Stimulated activated CD8-positive, alpha-beta memory T cell treated with anti-CD3 and anti-CD28 coated beads, Interleukin-4, amount 100 ng/mL, for 1 hour (primary cell): ENCODE measurements around the gene LENG1.

Source experiments
- DNase-seq, 2 donors: peaks; one replicate each; pipeline ENCODE4 v3.0.0-alpha.2; 2020; ENCODE audit warnings: low read depth in 2 of 2, low spot score in 1 of 2

The LENG1 gene

DNA sequence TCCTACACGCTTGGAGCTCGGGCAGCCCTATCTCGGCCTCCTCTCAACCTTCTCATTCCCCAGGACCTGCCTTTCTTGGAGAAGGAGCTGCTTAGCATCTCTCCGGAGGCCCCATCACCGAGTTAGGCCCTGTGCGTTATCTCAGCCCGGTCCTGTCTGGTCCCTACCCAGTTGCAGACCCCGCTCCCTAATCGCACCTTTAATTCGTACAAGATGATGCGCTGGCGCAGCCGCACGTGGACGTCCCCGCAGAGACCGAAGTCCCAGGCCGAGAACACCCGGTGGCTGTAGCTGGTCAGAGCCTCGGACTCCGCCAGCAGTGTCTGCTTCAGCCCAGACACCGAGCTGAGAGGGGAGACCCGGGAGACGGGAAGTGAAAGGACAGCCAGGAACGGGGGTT is 5.7 kb upstream of the LENG1 start:
- no peak for DNase-seq

DNA sequence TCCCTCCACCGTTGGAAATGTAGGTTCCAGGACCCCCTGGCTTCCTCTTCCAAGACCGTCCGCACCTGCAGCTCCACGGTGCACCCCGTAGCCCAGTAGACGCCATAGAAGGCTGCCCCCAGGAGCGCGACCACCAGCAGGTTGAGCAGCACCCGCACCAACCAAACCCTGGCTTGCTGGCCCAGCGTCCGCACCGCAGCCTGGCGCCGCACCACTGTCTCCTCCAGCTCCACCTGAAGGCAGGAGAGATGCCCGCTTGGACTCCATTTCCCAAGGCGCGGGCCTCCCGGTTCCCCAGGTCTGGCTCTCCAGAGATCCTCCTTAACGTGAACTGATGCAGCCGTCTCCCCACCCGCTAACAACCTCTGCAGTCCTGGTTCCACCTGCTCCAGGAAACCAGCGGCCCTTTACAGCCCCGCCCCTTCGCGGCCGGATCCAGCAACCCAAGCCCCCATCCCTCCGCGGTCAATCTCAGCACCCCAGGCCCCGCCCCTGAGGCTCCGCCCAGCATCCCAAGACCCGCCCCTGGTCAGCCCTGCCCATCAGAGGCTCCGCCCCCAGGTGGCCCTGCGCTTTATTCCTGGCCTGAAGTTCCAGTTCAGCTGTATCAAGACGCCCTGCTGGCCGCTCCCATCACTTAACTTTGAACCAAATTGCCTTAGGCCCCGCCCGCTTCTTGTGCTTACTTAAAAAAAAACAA is 5.0 kb upstream of the LENG1 start:
- peak in 1 of 2 donors; percentile 31 for DNase-seq

DNA sequence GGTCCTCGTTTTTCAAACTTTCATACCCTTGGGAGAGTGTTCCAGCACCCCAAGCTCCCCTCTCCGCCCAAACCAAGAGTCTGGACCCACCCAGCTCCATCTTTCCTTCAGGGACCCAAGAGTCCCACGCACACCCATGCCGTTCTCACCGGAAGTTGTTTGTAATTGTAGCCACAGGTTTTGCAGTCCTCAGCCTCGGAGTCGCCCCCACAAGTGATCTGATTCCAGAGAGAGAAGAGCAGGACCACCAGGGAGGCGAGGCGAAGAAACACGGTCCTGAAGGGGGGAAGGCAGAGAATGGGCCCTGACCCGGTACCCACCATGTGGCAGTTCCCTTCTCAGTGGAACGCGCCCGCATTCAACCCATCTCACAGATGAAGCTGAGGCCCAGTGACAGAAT is 3.4 kb upstream of the LENG1 start:
- DNase-seq, result no peak

DNA sequence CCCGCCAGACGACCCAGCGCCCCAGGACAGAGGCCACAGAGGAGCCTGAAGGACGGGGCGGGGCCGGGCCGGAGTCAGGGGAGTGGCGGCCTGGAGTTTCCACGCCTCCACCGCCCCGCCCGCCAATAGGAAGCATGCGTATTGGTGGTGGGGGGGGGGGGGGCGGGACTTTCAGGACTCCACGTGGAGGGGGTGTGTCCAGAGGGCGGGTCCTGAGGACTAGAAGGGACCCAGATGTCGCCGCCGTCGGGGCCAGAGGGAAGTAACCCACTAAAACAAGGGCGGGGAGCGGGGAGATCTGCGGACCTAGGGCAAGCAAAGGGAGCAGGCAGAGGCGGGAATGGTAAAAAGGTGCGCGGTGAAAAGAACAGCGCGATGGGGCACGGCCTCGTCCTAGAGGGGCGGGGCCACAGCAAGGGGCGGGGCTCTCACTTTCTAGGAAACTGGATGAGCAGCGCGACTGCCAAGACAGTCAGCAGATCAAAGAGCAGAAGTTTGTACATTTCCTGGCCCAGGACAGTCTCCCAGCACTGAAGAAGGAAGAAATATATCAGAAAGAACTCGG is 2.8 kb upstream of the LENG1 start:
- DNase-seq, result peak; percentile 56 to 57

DNA sequence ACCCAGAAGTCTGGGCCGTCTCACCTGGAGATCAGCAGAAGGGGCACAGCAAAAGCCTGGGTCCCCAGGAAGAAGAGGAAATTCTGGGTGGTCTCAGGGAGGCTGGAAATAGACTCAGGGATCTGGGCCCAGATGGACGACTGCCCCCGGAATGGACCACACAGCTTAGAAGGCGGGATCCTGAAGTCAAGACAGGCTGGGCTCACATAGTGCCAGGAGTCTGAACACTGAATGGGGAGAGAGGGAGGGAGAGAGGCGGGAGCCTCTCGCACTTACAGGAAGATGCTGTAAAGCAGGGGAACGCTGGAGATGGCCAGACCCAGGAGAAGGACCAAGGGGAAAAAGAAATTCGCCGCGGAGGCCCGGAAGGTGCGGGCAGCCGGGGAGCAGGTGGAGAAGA is 1.3 kb upstream of the LENG1 start:
- DNase-seq, result no peak

DNA sequence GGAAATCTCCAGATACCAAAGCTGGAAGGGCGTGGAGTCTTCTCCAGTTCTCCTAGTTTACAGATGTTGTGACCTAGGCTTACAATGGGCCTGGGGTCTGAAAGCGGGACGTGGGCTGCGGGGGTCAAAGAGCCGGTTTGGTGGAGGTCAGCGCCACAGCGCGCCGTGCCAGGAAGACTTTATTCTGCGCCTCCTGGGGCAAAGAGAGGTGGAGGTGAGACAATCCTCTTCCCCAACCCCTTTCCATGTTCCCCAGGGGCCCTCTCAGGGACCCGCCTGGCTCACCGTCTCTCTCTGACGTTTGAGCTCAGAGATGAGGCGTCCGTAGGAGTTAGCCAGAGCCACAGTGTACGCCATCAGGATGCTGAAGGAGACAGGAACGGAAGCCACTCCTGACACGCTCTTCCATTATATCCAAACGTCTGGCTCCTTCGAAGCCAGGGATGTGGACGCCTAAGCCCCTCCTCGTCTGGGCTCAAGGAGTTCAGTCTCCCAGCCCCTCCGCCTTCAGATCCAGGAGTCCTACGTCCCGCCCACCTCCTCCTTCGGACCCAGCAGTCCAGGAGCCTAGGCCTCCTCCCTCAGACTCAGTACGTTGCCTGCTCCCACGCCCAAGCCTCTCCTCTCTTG is 776 bp upstream of the LENG1 start:
- no peak for DNase-seq

DNA sequence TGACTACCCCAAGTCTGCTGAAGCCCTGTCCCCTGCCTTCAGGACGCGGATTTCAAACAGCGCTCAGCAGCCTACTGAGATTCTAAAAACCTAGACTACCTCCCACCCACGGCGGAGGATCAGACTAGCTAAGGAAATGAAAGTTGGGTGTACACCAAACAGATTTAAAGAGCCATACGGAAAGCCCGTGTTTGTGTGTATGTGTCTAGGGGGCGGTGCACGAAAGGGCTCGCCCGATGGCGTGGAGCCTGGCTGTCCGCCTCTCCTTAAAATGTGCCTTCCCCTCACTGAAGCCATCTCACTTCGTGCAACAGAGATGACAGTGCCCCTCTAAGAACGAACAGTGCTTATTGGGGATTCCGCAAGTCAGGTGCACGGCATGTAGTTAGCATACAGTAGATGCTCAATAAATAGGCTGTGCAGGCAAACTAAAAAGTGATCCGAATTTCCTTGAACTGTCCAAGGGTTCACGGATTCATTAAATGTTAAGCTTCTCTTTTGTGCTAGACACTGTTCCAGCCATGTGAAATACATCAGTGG is 639 bp downstream of the LENG1 start:
- no peak for DNase-seq

DNA sequence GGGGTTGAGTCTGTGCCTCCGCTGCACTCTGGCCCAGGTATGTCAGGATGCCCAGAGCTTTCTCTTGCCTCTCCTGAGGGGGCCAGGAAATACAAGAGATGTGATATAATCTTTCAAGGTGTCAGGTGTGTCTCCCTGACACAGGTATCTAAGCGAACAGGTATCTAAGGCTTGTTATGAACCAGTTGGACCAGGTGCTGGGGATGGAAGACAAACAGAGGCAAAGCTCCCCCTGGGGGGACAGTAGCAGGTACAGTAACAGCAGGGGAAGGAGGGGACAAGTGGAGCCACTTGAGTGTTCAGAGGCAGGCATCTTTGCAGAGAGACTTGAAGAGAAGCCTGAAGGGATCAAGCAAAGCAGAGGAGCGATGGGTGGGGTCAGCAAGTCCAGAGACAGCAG is 2.6 kb downstream of the LENG1 start:
- no peak for DNase-seq

DNA sequence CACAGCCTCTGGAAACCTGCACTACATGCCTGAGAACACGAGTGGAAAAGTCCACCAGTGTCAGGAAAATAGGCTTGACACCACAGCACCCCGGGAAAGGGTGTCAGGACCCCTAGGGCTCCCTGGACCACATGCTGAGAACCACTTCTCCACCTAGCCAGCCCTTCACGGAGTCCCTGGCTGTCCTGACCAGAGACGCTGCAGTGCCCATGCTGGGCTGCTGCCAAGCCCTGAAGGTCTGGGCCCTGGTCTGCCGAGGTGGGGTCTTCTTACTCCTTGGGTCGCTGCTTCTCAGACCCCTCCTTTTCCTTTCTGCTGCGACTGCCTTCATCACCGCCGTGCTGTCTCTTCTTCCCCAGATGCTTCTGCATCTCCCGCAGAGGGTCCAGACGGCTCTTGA is 3.0 kb downstream of the LENG1 start:
- no peak for DNase-seq

DNA sequence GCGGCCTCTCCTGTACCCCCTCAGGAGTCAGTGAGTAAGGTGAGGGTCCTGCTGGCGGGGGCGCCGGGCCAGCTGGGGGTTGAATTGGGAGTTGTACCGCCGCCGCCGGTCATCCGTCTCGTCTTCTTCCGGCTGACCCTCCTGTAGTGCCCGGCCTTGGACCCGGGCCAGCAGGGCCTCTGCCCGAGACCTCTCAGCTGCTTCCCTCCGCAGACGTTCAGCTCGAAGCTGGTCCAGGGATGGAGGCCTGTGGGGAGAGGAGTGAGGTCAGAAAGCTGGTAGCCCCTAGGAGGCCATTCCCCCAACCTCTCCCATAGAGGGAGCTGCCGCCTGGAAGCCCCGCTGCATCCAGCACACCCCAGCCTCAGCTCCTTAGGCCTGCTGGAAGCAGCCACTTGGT is 3.8 kb downstream of the LENG1 start:
- DNase-seq, result no peak

DNA sequence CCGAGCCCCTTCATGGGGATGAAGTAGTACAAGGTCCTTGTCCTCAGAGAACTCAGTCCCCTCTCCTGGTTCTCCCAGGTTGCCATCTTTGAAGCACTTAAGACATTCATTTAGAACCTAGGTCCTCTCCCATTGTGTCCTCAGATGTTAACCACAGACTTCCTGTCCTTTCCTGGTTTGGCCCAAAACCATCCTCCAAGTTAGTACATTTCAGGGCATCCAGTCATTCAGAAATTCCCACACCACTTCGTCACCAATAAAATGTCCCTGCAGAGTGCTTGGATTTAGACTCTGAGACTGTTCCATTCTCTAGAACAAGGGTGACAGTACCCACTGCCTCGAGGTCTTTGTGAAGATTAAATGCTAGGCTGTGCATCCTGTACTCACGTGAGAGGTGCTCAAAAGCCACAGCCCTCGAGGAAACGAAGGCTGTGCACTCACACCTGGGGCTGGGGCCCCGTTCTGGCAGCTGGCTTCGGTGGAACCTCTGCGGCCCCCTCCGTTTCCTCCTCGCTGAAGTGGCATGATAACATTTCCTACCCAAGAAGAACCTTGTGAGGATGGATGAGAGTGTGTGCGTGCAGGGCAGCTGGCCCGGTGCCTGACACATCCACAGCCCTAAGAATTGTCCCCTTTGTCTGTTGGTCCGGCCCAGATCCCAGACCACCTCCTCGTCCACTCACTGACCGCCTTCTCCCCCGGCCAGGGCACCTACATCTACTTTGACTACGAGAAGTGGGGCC is 4.7 kb downstream of the LENG1 start:
- no peak for DNase-seq

DNA sequence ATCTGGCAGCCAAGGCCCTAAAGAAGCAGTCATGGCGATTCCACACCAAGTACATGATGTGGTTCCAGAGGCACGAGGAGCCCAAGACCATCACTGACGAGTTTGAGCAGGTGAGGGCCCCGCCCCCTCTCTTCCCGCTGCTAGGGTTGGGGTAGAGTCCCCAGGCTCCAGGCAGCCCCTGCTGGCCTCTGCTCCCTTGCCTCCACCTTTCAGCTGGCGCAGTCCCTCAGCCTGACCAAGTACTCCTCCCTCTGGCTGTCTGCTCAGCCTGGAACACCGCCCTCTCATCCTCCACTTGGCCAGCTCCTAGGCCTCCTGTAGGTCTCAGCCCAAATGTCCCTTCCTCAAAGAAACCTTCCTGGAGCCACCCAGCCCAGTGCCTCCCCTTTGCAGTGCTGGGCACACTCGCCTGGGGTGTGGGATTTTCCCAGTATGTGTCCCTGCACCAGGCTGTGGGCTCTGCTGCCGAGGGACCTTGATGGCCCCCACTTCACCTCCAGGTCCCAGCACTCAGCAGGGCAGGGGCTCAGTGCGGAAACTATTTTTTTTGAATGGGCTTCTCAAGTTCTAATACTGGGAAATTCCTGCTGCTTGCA is 5.7 kb downstream of the LENG1 start:
- DNase-seq, result no peak

DNA sequence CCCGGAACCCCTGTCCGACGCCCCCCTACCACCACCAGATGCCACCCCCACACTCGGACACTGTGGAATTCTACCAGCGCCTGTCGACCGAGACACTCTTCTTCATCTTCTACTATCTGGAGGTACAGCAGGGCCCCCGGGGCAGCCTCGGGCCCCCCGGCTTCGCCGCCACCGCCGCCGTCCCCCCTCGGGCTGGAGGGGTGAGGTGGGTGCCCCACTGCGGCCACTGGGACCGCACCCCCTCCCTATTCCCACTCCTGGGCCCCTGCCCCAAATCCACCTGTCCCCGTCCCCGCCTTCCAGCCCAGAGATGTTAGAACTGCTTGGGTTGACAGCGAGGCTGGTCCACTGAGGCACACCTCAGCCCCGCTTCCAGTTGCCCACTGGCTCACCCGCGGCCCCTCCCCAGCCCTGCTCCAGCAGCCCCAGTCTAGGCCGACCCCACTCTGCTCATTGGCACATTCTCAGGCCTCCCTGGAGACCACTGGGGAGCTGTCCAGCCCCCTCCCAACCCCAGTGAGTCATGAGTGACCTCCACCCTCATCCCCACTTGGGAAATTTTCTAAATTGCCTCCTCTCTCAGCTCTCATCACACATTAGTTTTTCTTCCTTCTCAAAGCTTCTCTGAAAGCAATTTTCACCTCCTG is 6.5 kb downstream of the LENG1 start:
- DNase-seq, result no peak

DNA sequence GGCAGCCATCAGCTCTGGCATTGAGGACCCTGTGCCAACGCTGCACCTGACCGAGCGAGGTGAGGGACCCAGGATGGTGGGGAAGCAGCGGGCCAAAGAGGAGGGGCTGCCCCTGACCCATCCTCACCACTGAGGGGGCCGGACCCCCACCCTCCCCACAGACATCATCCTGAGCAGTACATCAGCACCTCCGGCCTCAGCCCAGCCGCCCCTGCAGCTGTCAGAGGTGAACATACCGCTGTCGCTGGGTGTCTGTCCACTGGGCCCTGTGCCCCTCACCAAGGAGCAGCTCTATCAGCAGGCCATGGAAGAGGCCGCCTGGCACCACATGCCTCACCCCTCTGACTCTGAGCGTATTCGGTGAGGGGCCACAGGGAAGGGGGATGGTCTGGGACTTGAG is 7.3 kb downstream of the LENG1 start:
- DNase-seq, result no peak

DNA sequence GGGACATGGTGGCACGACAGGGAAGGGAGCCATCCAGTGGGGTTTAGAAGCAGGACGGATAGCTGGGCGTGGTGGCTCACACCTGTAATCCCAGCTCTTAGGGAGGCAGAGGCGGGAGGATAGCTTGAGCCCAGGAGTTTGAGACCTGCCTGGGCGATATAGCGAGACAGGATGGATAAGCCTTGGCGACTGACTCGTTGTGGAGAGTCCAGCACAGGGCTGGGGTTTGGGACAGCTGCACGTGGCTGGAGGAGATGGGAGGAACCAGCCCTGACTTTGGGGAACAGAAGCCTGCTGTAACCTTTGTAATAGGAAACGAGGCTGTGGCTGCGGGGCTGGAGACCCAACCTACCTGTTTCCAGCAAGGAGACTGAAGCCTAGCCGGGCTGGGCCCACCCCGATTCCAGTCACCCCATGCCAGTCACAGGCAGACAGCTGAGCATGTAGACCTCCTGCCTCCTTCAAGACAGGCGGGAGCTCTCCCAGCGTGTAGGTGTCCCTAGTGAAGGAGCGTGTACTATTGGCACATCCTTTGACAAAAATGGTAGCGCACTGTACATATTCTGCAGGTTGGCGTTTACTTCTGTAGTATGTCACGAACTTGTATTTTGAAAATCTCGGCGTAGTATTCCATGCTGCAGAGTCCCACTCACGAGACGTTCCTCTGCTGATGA is 8.0 kb downstream of the LENG1 start:
- no peak for DNase-seq

DNA sequence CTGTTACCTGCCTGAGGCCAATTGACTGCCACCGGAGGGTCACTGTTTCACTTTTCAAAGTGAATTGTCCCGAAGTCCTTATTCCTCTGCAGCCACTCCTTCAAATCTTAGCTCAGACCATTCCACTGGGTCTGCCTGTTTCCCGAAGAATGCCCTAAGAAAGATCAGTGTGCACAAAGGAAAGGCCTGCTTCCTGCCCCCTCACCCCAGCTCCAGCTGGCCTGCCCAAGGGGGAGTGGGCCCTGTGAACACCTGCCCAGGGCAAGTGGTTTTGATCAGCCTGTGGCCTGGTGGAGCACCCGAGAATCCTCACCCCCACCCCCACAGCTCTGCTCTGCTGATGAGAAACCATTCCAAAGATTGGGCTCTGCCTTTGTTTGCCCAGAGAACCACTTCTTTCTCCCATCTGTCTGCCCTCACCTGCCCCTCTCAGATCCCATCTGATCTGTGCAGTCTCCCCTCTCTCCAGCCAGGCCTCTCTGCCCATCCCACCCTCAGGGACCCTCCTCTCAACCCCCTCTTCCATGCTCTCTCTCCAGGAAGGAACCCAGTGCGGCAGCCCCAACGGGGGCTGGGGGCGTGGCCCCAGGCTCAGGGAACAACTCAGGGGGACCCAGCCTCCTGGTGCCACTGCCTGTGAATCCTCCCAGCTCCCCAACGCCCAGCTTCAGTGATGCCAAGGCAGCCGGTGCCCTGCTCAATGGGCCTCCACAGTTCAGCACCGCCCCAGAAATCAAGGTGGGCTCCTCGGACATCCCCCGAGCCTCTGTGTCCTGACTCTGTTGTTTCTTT is 10.3 kb downstream of the LENG1 start:
- DNase-seq, result no peak

DNA sequence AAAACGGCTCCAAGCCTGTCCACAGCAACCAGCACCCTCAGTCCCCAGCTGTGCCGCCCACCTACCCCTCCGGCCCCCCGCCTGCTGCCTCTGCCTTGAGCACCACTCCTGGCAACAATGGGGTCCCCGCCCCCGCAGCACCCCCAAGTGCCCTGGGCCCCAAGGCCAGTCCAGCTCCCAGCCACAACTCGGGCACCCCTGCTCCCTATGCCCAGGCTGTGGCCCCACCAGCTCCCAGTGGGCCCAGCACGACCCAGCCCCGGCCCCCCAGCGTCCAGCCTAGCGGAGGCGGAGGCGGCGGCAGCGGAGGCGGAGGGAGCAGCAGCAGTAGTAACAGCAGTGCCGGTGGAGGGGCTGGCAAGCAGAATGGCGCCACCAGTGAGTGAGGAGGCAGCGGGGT is 11.4 kb downstream of the LENG1 start:
- DNase-seq, result no peak

DNA sequence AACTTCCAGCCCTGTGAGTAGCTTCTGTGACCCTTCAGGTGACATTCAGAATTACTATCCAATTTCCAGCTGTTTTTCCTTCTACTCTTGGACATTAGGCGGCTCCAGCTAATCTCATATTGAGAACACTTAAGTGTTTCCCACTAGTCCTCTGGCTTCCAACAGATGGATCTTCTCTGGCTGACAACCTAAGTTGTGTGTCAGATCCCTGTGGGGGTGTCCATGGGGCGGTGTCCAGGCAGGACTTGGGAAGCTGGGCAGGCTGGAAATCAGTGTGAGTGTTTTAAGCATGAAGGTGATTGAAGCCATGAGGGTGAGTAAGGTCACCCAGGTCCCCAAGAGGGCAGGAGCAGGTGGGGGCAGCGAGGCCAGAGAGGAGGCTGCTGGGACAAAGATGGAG is 11.8 kb downstream of the LENG1 start:
- no peak for DNase-seq

DNA sequence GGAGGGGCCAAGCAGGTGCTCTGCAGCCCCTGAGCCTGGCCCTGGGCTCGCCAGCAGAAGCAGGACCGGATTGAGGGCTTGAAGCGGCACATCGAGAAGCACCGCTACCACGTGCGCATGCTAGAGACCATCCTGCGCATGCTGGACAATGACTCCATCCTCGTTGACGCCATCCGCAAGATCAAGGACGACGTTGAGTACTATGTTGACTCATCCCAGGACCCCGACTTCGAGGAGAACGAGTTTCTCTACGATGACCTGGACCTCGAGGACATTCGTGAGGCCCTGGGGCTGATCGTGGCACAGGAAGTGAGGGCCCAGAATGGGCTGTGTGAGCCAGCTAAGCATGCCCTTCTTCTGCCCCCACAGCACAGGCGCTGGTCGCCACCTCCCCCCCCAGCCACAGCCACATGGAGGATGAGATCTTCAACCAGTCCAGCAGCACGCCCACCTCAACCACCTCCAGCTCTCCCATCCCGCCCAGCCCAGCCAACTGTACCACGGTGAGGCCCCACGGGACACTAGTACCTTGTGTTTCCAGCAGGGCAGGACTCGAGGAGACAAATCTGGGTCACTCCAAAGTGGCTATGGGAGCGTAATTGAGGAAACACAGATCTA is 13.9 kb downstream of the LENG1 start:
- DNase-seq, result no peak
